GM19397 (cell line): Measurements from ENCODE around the gene LGMN.
"Not testable (repeated sequence)": the region's sequence is repeated elsewhere in the genome, so short reads cannot be mapped to it uniquely, and the experiment has no call there.

Experiments
- ATAC-seq: cut with Tn5 transposase; IDR thresholded peaks from one replicate; pipeline ENCODE4 v1.9.1; 2021; ENCODE audit warnings: mild to moderate bottlenecking, moderate library complexity; ENCODE audit not compliant: unreplicated experiment

Gene LGMN

GRCh38 chr14:92763666-92764631 lies 15.5 kb upstream of the LGMN start:
- ATAC-seq, result not testable (repeated sequence)

- no peak for ATAC-seq
These were observed 12.0 kb upstream of the LGMN start for GRCh38 chr14:92760524-92760805.

GRCh38 chr14:92759679-92760523 lies 11.5 kb upstream of the LGMN start:
- no peak for ATAC-seq

GRCh38 chr14:92759300-92759678 lies 10.9 kb upstream of the LGMN start:
- no peak for ATAC-seq

GRCh38 chr14:92756446-92756845 lies 8.0 kb upstream of the LGMN start:
- no peak for ATAC-seq

- ATAC-seq, result no peak
These were observed 7.1 kb upstream of the LGMN start for GRCh38 chr14:92755495-92755894.

GRCh38 chr14:92754966-92755365 lies 6.5 kb upstream of the LGMN start:
- no peak for ATAC-seq

- no peak for ATAC-seq
These were observed 4.8 kb upstream of the LGMN start for GRCh38 chr14:92753250-92753649.

- no peak for ATAC-seq
These were observed 3.4 kb upstream of the LGMN start for GRCh38 chr14:92751819-92752218.

GRCh38 chr14:92750994-92751400 lies 2.6 kb upstream of the LGMN start:
- ATAC-seq, result no peak

- not testable (repeated sequence) for ATAC-seq
These were observed 1.8 kb upstream of the LGMN start for GRCh38 chr14:92750222-92750728.

- ATAC-seq, result no peak
These were observed 647 bp downstream of the LGMN start for GRCh38 chr14:92747701-92748258.

GRCh38 chr14:92744198-92744597 lies 4.2 kb downstream of the LGMN start:
- ATAC-seq, result no peak

GRCh38 chr14:92740440-92740839 lies 8.0 kb downstream of the LGMN start:
- ATAC-seq, result no peak

GRCh38 chr14:92737619-92738188 lies 10.7 kb downstream of the LGMN start:
- ATAC-seq, result no peak

- no peak for ATAC-seq
These were observed 11.2 kb downstream of the LGMN start for GRCh38 chr14:92737206-92737605.

- ATAC-seq, result no peak
These were observed 13.1 kb downstream of the LGMN start for GRCh38 chr14:92735344-92735743.

GRCh38 chr14:92734618-92735017 lies 13.8 kb downstream of the LGMN start:
- ATAC-seq, result no peak

GRCh38 chr14:92733007-92733406 lies 15.4 kb downstream of the LGMN start:
- ATAC-seq, result no peak

GRCh38 chr14:92731622-92732115 lies 16.8 kb downstream of the LGMN start:
- no peak for ATAC-seq
